ENCODE results near the gene SPATA12. TPM values are rescaled to one million over a fixed set of nuclear protein-coding genes. Genes with fewer than 3 reads are reported as not detected.

Gene SPATA12
- total RNA-seq, 1 experiment from 2014 or later = 0.47 TPM

DNA sequence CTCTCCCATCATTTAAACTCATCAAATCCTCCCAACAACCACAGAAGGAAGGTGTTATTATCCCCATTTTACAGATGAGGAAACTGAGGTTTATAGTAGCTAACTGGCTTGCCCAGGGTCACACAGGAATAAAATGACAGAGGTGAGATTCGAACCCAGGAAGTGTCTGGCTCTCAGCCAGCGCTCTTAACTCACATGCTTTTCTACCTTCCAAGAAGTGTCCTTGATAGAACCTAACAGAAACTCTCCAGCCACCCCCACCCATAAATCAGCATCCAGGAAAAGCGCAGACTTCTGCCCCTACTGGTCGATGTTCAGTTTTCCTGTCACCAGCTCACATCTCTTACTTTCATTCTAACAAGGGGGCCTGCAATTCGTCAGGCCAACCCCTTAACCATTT is 51.7 kb downstream of the SPATA12 start:
- DNase-seq (no peak), ATAC-seq (no peak)
- TF ChIP-seq EZH2 (IDR thresholded peaks at IDR 0.05; ENCODE audit: low read length, unreplicated experiment) = no peak
- TF ChIP-seq, protein P1, sequence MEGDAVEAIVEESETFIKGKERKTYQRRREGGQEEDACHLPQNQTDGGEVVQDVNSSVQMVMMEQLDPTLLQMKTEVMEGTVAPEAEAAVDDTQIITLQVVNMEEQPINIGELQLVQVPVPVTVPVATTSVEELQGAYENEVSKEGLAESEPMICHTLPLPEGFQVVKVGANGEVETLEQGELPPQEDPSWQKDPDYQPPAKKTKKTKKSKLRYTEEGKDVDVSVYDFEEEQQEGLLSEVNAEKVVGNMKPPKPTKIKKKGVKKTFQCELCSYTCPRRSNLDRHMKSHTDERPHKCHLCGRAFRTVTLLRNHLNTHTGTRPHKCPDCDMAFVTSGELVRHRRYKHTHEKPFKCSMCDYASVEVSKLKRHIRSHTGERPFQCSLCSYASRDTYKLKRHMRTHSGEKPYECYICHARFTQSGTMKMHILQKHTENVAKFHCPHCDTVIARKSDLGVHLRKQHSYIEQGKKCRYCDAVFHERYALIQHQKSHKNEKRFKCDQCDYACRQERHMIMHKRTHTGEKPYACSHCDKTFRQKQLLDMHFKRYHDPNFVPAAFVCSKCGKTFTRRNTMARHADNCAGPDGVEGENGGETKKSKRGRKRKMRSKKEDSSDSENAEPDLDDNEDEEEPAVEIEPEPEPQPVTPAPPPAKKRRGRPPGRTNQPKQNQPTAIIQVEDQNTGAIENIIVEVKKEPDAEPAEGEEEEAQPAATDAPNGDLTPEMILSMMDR (conservative IDR thresholded peaks at IDR 0.05; ENCODE audit: low read depth, low read length) = peak; percentile 55
- H3K9me3 ChIP-seq (ENCODE audit: low read length) = no peaks in the 10 kb centered on the region
- ChIA-PET POLR2A (ENCODE audit: unreplicated experiment) (no interaction called here), CTCF (interaction anchor here (0.6 kb wide), 1 partner anchor 98 kb away, joined by 4 read pairs; no protein-coding TSS in a partner anchor)
- H3K27ac ChIP-seq (ENCODE audit: low read length) = no peak overlapping the region
- H3K79me2 ChIP-seq (ENCODE audit: low read length) = no peaks in the 10 kb centered on the region
- H3K27me3 ChIP-seq (ENCODE audit: low read length) = no peaks in the 10 kb centered on the region
- H3K4me3 ChIP-seq (ENCODE audit: low read length) = no peak overlapping the region
- no peak overlapping the region for H3K9ac ChIP-seq (ENCODE audit: low read length)
- no peaks in the 10 kb centered on the region for H3F3A ChIP-seq (ENCODE audit: low read length, unreplicated experiment)
- H3K9me2 ChIP-seq (replicated peaks; ENCODE audit: low read length) = no peaks in the 10 kb centered on the region
- H4K20me1 ChIP-seq (ENCODE audit: low read length) = no peaks in the 10 kb centered on the region
- H3K36me3 ChIP-seq (ENCODE audit: low read depth, low read length) = no peaks in the 10 kb centered on the region
- H3K4me1 ChIP-seq (ENCODE audit: insufficient read depth, low read length) = no peaks in the 10 kb centered on the region; the same call in 1 of the 2 replicates
- H3K4me2 ChIP-seq (ENCODE audit: low read length) = no peak overlapping the region
- intact Hi-C loops (cut with micrococcal nuclease) = no loop called here
- H2AFZ ChIP-seq (ENCODE audit: low read length) = no peak overlapping the region
- no TSS peak for BruUV-seq (replicated peaks)

DNA sequence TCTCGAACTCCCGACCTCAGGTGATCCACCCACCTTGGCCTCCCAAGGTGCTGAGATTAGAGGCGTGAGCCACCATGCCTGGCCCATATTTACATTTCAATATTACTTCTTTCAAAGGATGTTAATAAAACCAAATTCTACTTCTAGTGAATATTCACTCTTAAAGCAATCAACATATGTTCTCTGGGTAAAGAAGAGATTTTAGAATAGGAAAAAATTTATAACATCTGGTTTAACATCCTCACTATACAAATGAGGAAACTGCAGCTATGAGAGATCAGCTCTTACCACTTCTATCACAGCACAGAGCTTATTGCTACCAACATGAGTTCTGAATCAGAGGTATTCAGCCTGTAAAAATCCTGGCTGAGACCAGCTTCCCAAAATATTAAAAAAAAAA is 56.0 kb downstream of the SPATA12 start:
- Histone ChIP-seq H2AFZ (ENCODE audit: low read length) (no peak overlapping the region), H3F3A (ENCODE audit: low read length, unreplicated experiment) (no peaks in the 10 kb centered on the region), H3K27ac (ENCODE audit: low read length) (no peak overlapping the region), H3K4me2 (ENCODE audit: low read length) (no peak overlapping the region), H3K9ac (ENCODE audit: low read length) (no peak overlapping the region), H4K20me1 (ENCODE audit: low read length) (no peaks in the 10 kb centered on the region), H3K4me1 (ENCODE audit: insufficient read depth, low read length) (no peaks in the 10 kb centered on the region), H3K4me3 (ENCODE audit: low read length) (no peak overlapping the region), H3K79me2 (ENCODE audit: low read length) (no peaks in the 10 kb centered on the region), H3K9me2 (replicated peaks; ENCODE audit: low read length) (no peaks in the 10 kb centered on the region), H3K36me3 (ENCODE audit: low read depth, low read length) (no peaks in the 10 kb centered on the region), H3K27me3 (ENCODE audit: low read length) (no peaks in the 10 kb centered on the region), H3K9me3 (ENCODE audit: low read length) (no peaks in the 10 kb centered on the region)
- no TSS peak for BruUV-seq (replicated peaks)
- no peak for ATAC-seq
- no peak for DNase-seq
- TF ChIP-seq EZH2phosphoT487 (IDR thresholded peaks at IDR 0.05; ENCODE audit: borderline replicate concordance, low read length) (no peak), EZH2 (IDR thresholded peaks at IDR 0.05; ENCODE audit: low read length, unreplicated experiment) (no peak)
- TF ChIP-seq, protein P1 (conservative IDR thresholded peaks at IDR 0.05; ENCODE audit: low read depth, low read length) = no peak
- CTCF ChIA-PET = interaction anchor here (0.7 kb wide), 1 partner anchor 415 kb away, joined by 6 read pairs; no protein-coding TSS in a partner anchor
- POLR2A ChIA-PET (ENCODE audit: unreplicated experiment) = interaction anchor here (0.7 kb wide), 1 partner anchor 46 kb away, joined by 21 read pairs; no protein-coding TSS in a partner anchor
- intact Hi-C loops (cut with micrococcal nuclease) = no loop called here

DNA sequence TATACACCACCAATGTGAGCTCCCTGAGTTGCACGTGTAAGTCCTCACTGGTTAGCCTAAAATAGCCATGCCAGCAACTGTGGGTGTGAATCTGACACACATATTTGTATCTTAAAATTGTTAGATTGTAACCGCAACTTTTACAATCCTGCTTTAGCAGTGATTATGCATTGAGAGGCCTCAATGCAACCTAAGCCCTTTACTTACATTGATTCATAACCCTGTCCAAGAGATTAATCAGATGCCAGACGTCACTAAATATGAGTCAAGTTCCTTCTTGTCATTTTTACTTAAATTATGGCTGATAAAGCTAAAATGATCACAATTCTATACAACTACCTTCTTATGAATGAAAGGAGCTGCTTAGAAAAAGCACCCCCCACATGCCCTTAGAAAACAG is 57.8 kb downstream of the SPATA12 start:
- POLR2A ChIA-PET (ENCODE audit: unreplicated experiment) = no interaction called here
- Histone ChIP-seq H3K27me3 (ENCODE audit: low read length) (no peaks in the 10 kb centered on the region), H3K4me3 (ENCODE audit: low read length) (no peak overlapping the region), H3K4me1 (ENCODE audit: insufficient read depth, low read length) (no peaks in the 10 kb centered on the region), H3K9ac (ENCODE audit: low read length) (no peak overlapping the region), H3K9me2 (replicated peaks; ENCODE audit: low read length) (no peaks in the 10 kb centered on the region), H2AFZ (ENCODE audit: low read length) (no peak overlapping the region), H3K9me3 (ENCODE audit: low read length) (no peaks in the 10 kb centered on the region), H3K27ac (ENCODE audit: low read length) (no peak overlapping the region), H4K20me1 (ENCODE audit: low read length) (no peaks in the 10 kb centered on the region), H3F3A (ENCODE audit: low read length, unreplicated experiment) (no peaks in the 10 kb centered on the region), H3K4me2 (ENCODE audit: low read length) (no peak overlapping the region), H3K79me2 (ENCODE audit: low read length) (no peaks in the 10 kb centered on the region), H3K36me3 (ENCODE audit: low read depth, low read length) (no peaks in the 10 kb centered on the region)
- no peak for TF ChIP-seq EZH2phosphoT487 (IDR thresholded peaks at IDR 0.05; ENCODE audit: borderline replicate concordance, low read length)
- TF ChIP-seq, protein P1 (conservative IDR thresholded peaks at IDR 0.05; ENCODE audit: low read depth, low read length) = no peak
- TF ChIP-seq EZH2 (IDR thresholded peaks at IDR 0.05; ENCODE audit: low read length, unreplicated experiment) = no peak
- CTCF ChIA-PET = no interaction called here
- peak; percentile 77 for ATAC-seq
- no TSS peak for BruUV-seq (replicated peaks)
- peak; percentile 17 for DNase-seq
- intact Hi-C loops (cut with micrococcal nuclease) = no loop called here
